ENCODE measurements around the gene SLAMF1.

The SLAMF1 gene

GRCh38 chr1:160645386-160646130 lies 1.3 kb downstream of the SLAMF1 start:
- Histone ChIP-seq H2AFZ (ENCODE audit: low read depth, low read length) (no peak overlapping the region), H3K4me1 (ENCODE audit: low read length) (peaks cover 30% of the 10 kb centered on the region), H3K36me3 (replicated peaks; ENCODE audit: low read depth, low read length) (no peaks in the 10 kb centered on the region), H3K4me3 (ENCODE audit: low read length) (no peak overlapping the region), H3K9ac (ENCODE audit: low read length) (no peak overlapping the region), H3K79me2 (ENCODE audit: low read length) (no peaks in the 10 kb centered on the region), H3K4me2 (ENCODE audit: low read length) (no peak overlapping the region), H3K27ac (ENCODE audit: low read length) (no peak overlapping the region), H4K20me1 (ENCODE audit: insufficient read depth, low read length) (no peaks in the 10 kb centered on the region), H3K27me3 (ENCODE audit: low read depth, low read length) (no peaks in the 10 kb centered on the region), H3K9me3 (ENCODE audit: insufficient read depth, low read length) (no peaks in the 10 kb centered on the region)
- TF ChIP-seq EZH2phosphoT487 (IDR thresholded peaks at IDR 0.05; ENCODE audit: low read depth) = no peak
- TF ChIP-seq CTCF (IDR thresholded peaks at IDR 0.05; ENCODE audit: low read depth, low read length) = no peak

- Histone ChIP-seq H2AFZ (ENCODE audit: low read depth, low read length) (no peak overlapping the region), H3K27ac (ENCODE audit: low read length) (no peak overlapping the region), H4K20me1 (ENCODE audit: insufficient read depth, low read length) (no peaks in the 10 kb centered on the region), H3K9me3 (ENCODE audit: insufficient read depth, low read length) (no peaks in the 10 kb centered on the region), H3K4me3 (ENCODE audit: low read length) (no peak overlapping the region), H3K9ac (ENCODE audit: low read length) (no peak overlapping the region), H3K4me2 (ENCODE audit: low read length) (no peak overlapping the region), H3K27me3 (ENCODE audit: low read depth, low read length) (no peaks in the 10 kb centered on the region), H3K36me3 (replicated peaks; ENCODE audit: low read depth, low read length) (no peaks in the 10 kb centered on the region), H3K4me1 (ENCODE audit: low read length) (peaks cover 33% of the 10 kb centered on the region), H3K79me2 (ENCODE audit: low read length) (no peaks in the 10 kb centered on the region)
- TF ChIP-seq CTCF (IDR thresholded peaks at IDR 0.05; ENCODE audit: low read depth, low read length) (no peak), EZH2phosphoT487 (IDR thresholded peaks at IDR 0.05; ENCODE audit: low read depth) (no peak)
Observed at GRCh38 chr1:160644399-160644798, 2.4 kb downstream of the SLAMF1 start.

- Histone ChIP-seq H3K4me1 (ENCODE audit: low read length) (peaks cover 34% of the 10 kb centered on the region), H4K20me1 (ENCODE audit: insufficient read depth, low read length) (no peaks in the 10 kb centered on the region), H3K79me2 (ENCODE audit: low read length) (no peaks in the 10 kb centered on the region)
Observed at GRCh38 chr1:160643138-160643537, 3.7 kb downstream of the SLAMF1 start.

GRCh38 chr1:160642281-160642644 lies 4.6 kb downstream of the SLAMF1 start:
- Histone ChIP-seq H3K27ac (ENCODE audit: low read length) (no peak overlapping the region), H3K27me3 (ENCODE audit: low read depth, low read length) (no peaks in the 10 kb centered on the region), H3K9me3 (ENCODE audit: insufficient read depth, low read length) (no peaks in the 10 kb centered on the region), H3K4me1 (ENCODE audit: low read length) (peaks cover 31% of the 10 kb centered on the region), H2AFZ (ENCODE audit: low read depth, low read length) (no peak overlapping the region), H3K4me3 (ENCODE audit: low read length) (no peak overlapping the region), H3K9ac (ENCODE audit: low read length) (no peak overlapping the region), H3K36me3 (replicated peaks; ENCODE audit: low read depth, low read length) (no peaks in the 10 kb centered on the region), H4K20me1 (ENCODE audit: insufficient read depth, low read length) (no peaks in the 10 kb centered on the region), H3K4me2 (ENCODE audit: low read length) (no peak overlapping the region), H3K79me2 (ENCODE audit: low read length) (no peaks in the 10 kb centered on the region)
- TF ChIP-seq CTCF (IDR thresholded peaks at IDR 0.05; ENCODE audit: low read depth, low read length) (no peak), EZH2phosphoT487 (IDR thresholded peaks at IDR 0.05; ENCODE audit: low read depth) (no peak)

More at GRCh38 chr1:160643138-160643537, 3.7 kb downstream of the SLAMF1 start:
- no peak overlapping the region for H3K4me2 ChIP-seq (ENCODE audit: low read length)
- H3K27ac ChIP-seq (ENCODE audit: low read length) = no peak overlapping the region
- H3K27me3 ChIP-seq (ENCODE audit: low read depth, low read length) = no peaks in the 10 kb centered on the region
- TF ChIP-seq CTCF (IDR thresholded peaks at IDR 0.05; ENCODE audit: low read depth, low read length) (no peak), EZH2phosphoT487 (IDR thresholded peaks at IDR 0.05; ENCODE audit: low read depth) (no peak)
- no peak overlapping the region for H3K4me3 ChIP-seq (ENCODE audit: low read length)
- no peak overlapping the region for H2AFZ ChIP-seq (ENCODE audit: low read depth, low read length)
- no peaks in the 10 kb centered on the region for H3K36me3 ChIP-seq (replicated peaks; ENCODE audit: low read depth, low read length)
- H3K9ac ChIP-seq (ENCODE audit: low read length) = no peak overlapping the region
- H3K9me3 ChIP-seq (ENCODE audit: insufficient read depth, low read length) = no peaks in the 10 kb centered on the region
